AG04450 (cell line): ENCODE results near the gene TGFBR3. TPM values are rescaled to one million over a fixed set of nuclear protein-coding genes. Genes with fewer than 3 reads are reported as not detected.

ENCODE experiments used
- CTCF ChIA-PET: fragments of 300-600, 350-600 bp; formaldehyde crosslinking; extraction: SDS; loops from one replicate; lab custom pipeline; 2022; ENCODE audit warnings: antibody characterized with exemption, inconsistent platforms; lab: Charles Lee
- POLR2A ChIA-PET: fragments of 350-600 bp; formaldehyde crosslinking; extraction: SDS; loops from one replicate; lab custom pipeline; 2021; ENCODE audit warnings: antibody characterized with exemption, inconsistent platforms; lab: Yijun Ruan, JAX
- DNase-seq: peaks from one replicate; pipeline ENCODE4 v3.0.0-alpha.2; 2011; ENCODE audit warnings: low read depth, low spot score
- H3K27ac ChIP-seq: one replicate; pipeline ENCODE4 v1.5.1; 2012; ENCODE audit warnings: low read depth, low read length, control low read depth
- H3K27me3 ChIP-seq: one replicate; pipeline ENCODE4 v1.6.0; 2012; ENCODE audit warnings: low read length; ENCODE audit not compliant: control insufficient read depth, insufficient read depth
- H3K4me3 ChIP-seq: 2 replicates; pipeline ENCODE4 v1.5.1; 2011; ENCODE audit warnings: mild to moderate bottlenecking, low read depth, low read length, control low read depth
- H3K9me3 ChIP-seq: 2 replicates; pipeline ENCODE4 v1.5.1; 2012; ENCODE audit warnings: low read length; ENCODE audit not compliant: control insufficient read depth, insufficient read depth
- polyA plus RNA-seq: library from polyadenylated mRNA; depleted of rRNA; stranded (reverse); fragments of >200 nt; gene quantifications from 2 replicates; pipeline ENCODE4 v1.2.3, GENCODE V29; 2011
- TF ChIP-seq, protein P1 (sequence below): IDR thresholded peaks from 2 replicates; pipeline ENCODE4 v1.5.1; 2011; ENCODE audit warnings: low read depth, low read length, control low read depth, inconsistent platforms

TGFBR3 gene
- polyA plus RNA-seq, 1 experiment: 36.5 TPM

DNA sequence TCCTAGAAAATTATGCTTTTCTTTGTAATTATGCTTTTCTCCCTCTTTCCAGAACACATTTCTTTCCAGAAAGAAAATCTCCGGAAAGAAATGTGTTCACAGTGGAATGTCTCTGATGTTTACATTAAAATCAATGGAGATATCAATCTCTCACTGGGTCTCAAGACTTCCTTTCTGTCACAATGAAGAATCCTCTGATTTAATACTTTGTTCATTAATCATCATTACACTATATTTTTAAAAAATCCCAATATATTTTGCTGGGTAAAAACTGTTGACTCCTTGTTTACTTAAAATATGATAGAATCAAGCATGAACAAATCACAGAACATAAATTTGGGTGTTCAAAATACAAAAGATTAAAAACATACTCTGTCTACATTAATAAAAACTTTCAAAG is 26.3 kb upstream of the TGFBR3 start:
- no peak for DNase-seq
- ChIA-PET CTCF (interaction anchor here (0.6 kb wide), 1 partner anchor 401 kb away, joined by 4 read pairs; no protein-coding TSS in a partner anchor), POLR2A (no interaction called here)
- Histone ChIP-seq H3K27me3 (no peaks in the 10 kb centered on the region), H3K4me3 (no peak overlapping the region), H3K27ac (no peak overlapping the region), H3K9me3 (no peaks in the 10 kb centered on the region)
- TF ChIP-seq, protein P1, sequence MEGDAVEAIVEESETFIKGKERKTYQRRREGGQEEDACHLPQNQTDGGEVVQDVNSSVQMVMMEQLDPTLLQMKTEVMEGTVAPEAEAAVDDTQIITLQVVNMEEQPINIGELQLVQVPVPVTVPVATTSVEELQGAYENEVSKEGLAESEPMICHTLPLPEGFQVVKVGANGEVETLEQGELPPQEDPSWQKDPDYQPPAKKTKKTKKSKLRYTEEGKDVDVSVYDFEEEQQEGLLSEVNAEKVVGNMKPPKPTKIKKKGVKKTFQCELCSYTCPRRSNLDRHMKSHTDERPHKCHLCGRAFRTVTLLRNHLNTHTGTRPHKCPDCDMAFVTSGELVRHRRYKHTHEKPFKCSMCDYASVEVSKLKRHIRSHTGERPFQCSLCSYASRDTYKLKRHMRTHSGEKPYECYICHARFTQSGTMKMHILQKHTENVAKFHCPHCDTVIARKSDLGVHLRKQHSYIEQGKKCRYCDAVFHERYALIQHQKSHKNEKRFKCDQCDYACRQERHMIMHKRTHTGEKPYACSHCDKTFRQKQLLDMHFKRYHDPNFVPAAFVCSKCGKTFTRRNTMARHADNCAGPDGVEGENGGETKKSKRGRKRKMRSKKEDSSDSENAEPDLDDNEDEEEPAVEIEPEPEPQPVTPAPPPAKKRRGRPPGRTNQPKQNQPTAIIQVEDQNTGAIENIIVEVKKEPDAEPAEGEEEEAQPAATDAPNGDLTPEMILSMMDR: no peak

DNA sequence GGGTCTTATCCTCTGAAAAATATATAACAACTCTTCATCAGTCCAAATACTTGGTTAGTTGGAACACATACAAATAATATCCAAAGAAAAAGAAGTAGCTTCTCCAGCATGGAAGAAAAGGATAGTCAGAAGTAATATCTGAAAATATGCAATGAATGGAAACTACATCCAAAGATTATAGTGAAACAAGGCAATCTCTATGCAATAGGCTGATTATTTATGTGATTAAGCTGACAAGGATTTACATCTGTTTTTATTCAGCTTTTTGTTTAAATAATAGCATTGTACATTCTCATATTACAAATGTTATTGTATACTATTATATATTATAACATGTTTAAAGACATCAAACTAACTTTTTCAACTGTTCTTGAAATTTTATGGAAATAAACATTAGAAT is 15.3 kb upstream of the TGFBR3 start:
- ChIA-PET POLR2A (interaction anchor here (0.5 to 1.3 kb wide), 8 partner anchors 13 to 245 kb away, joined by 3 to 7 read pairs (median 3); partner anchors contain the start of gene TGFBR3), CTCF (interaction anchor here (0.8 to 2.5 kb wide), 5 partner anchors 9 to 388 kb away, joined by 3 to 22 read pairs (median 3); no protein-coding TSS in a partner anchor)
- H3K27ac ChIP-seq: no peak overlapping the region
- no peaks in the 10 kb centered on the region for H3K27me3 ChIP-seq
- DNase-seq: no peak
- H3K4me3 ChIP-seq: no peak overlapping the region
- H3K9me3 ChIP-seq: no peaks in the 10 kb centered on the region; the same call in 1 of the 2 replicates
- TF ChIP-seq, protein P1: no peak

DNA sequence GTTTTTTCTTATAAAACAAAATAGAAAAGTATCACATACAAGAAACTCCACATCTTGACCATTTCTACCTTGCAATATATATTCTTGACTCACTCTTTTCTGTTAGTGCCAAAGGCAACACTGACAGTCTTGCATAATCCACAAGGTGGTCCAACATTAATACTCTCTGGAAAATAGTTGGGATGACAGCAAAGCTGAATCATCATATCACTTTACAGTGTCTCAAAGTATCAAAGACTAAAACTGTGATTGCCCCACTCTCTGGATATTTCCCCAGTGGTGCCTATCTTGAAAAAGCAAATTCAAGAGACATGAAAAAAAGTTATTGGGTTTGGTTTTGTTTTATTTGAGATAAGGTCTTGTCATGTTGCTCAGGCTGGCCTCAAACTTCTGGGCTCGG is 14.6 kb upstream of the TGFBR3 start:
- TF ChIP-seq, protein P1: no peak
- Histone ChIP-seq H3K27ac (peak overlapping the region; percentile 55), H3K4me3 (no peak overlapping the region), H3K9me3 (no peaks in the 10 kb centered on the region; the same call in 1 of the 2 replicates), H3K27me3 (no peaks in the 10 kb centered on the region)
- DNase-seq: peak; percentile 85
- CTCF ChIA-PET: interaction anchor here (1.1 to 2.5 kb wide), 3 partner anchors 8 to 388 kb away, joined by 3 to 22 read pairs (median 3); no protein-coding TSS in a partner anchor
- POLR2A ChIA-PET: interaction anchor here (0.5 to 1.3 kb wide), 4 partner anchors 14 to 130 kb away, joined by 3 to 7 read pairs (median 5); partner anchors contain the start of gene TGFBR3

DNA sequence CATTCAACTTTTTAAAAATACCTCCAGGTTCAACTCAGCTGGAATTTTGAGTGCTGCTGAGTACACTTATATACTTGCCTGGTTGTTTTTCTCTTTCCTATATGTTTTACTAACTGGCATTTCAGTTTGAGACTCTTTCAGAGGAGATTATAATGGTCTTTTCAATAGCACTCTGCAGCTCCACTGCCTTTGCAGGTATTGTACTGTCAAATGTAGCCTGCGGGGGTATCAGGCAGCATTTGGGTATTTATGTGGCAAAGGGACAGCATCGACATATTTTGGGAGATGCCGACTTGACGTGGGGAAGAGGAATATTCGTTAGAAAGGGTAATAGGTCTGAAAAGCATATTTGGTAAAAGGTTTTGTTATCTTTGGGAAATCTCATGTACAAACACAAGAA is 11.1 kb upstream of the TGFBR3 start:
- ChIA-PET POLR2A (no interaction called here), CTCF (interaction anchor here (1.2 kb wide), 1 partner anchor 384 kb away, joined by 3 read pairs; no protein-coding TSS in a partner anchor)
- TF ChIP-seq, protein P1: no peak

DNA sequence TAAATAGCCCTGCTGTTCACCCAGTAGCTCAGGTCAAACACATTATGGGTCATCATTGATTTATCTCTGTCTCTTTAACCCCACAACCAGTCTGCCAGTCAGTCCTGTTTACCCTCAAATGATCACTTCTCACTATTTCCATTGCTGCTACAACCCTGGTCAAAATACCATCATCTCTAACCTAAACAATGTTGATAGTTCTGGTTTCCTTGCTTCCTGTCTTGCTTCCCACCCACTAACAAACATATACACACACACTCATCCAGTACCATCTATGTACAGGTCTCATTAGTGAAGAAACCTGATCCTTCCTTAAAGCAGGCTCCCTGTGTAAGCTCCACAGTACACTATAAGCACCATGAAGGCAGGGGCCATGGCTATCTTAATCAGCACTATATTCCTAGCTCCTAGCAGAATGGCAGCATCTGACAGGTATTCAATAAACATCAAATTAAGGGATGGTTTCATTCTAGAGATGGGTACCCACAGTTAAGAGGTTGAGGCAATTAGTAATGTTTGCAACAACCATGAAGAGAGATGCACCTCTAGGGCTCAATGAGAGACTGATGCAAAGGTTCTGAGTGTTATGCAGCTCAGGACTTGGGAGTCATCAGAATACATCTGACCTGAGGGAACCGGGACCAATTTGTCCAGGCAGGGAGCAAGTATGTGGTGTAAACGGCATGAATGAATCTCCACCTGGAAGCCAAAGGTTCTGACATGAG is 10.0 kb upstream of the TGFBR3 start:
- no peak overlapping the region for H3K27ac ChIP-seq
- TF ChIP-seq, protein P1: no peak
- CTCF ChIA-PET: interaction anchor here (1.2 kb wide), 1 partner anchor 383 kb away, joined by 3 read pairs; no protein-coding TSS in a partner anchor
- POLR2A ChIA-PET: interaction anchor here (0.8 kb wide), 1 partner anchor 10 kb away, joined by 4 read pairs; the partner anchor contains the start of gene TGFBR3
- no peaks in the 10 kb centered on the region for H3K9me3 ChIP-seq
- no peaks in the 10 kb centered on the region for H3K27me3 ChIP-seq
- H3K4me3 ChIP-seq: no peak overlapping the region
- no peak for DNase-seq

More for the DNA sequence above, 11.1 kb upstream of the TGFBR3 start:
- H3K9me3 ChIP-seq: no peaks in the 10 kb centered on the region
- H3K27me3 ChIP-seq: no peaks in the 10 kb centered on the region
- no peak overlapping the region for H3K4me3 ChIP-seq
- DNase-seq: no peak
- H3K27ac ChIP-seq: no peak overlapping the region
